CD1c-positive myeloid dendritic cell (primary cell): Measurements from ENCODE around the gene PGC.

Experiments used
- DNase-seq: peaks from one replicate; pipeline ENCODE4 v3.0.0-alpha.2; 2016; ENCODE audit errors: extremely low spot score

PGC gene

GRCh38 chr6:41714556-41715273 is 32.5 kb downstream of the PGC start:
- no peak for DNase-seq

- DNase-seq = peak; percentile 73
Measured at GRCh38 chr6:41713650-41714291, 33.4 kb downstream of the PGC start.

- DNase-seq = no peak
Measured at GRCh38 chr6:41713159-41713649, 34.0 kb downstream of the PGC start.

- DNase-seq = no peak
Measured at GRCh38 chr6:41712651-41713103, 34.5 kb downstream of the PGC start.

- no peak for DNase-seq
Measured at GRCh38 chr6:41711323-41712038, 35.7 kb downstream of the PGC start.

GRCh38 chr6:41709375-41709774 is 37.8 kb downstream of the PGC start:
- DNase-seq = no peak

GRCh38 chr6:41708856-41709255 is 38.3 kb downstream of the PGC start:
- DNase-seq = no peak

- peak; percentile 81 for DNase-seq
Measured at GRCh38 chr6:41707565-41708200, 39.5 kb downstream of the PGC start.

- peak; percentile 33 for DNase-seq
Measured at GRCh38 chr6:41706876-41707564, 40.2 kb downstream of the PGC start.

- DNase-seq = peak; percentile 92
Measured at GRCh38 chr6:41705996-41706835, 41.0 kb downstream of the PGC start.

GRCh38 chr6:41705311-41705995 is 41.7 kb downstream of the PGC start:
- DNase-seq = no peak

- no peak for DNase-seq
Measured at GRCh38 chr6:41704656-41705310, 42.4 kb downstream of the PGC start.

- DNase-seq = no peak
Measured at GRCh38 chr6:41704028-41704427, 43.2 kb downstream of the PGC start.

- DNase-seq = no peak
Measured at GRCh38 chr6:41702771-41703494, 44.3 kb downstream of the PGC start.

GRCh38 chr6:41702089-41702745 is 45.0 kb downstream of the PGC start:
- no peak for DNase-seq

- no peak for DNase-seq
Measured at GRCh38 chr6:41700463-41701347, 46.5 kb downstream of the PGC start.

- no peak for DNase-seq
Measured at GRCh38 chr6:41699063-41699462, 48.1 kb downstream of the PGC start.
